ENCODE results near the gene ULK1.

ULK1 gene

GRCh38 chr12:131923260-131923659 lies 28.8 kb downstream of the ULK1 start:
- Histone ChIP-seq H3K79me2 (ENCODE audit: insufficient read depth, low read length) (no peaks in the 10 kb centered on the region), H3K27me3 (ENCODE audit: insufficient read depth, low read length) (peaks cover 5% of the 10 kb centered on the region; the same call in 1 of the 2 replicates), H3K36me3 (ENCODE audit: insufficient read depth, low read length) (no peaks in the 10 kb centered on the region), H3K27ac (ENCODE audit: low read depth, low read length, poor library complexity, severe bottlenecking) (no peak overlapping the region), H3K9me2 (ENCODE audit: low read depth, low read length) (no peaks in the 10 kb centered on the region), H3F3A (ENCODE audit: insufficient read depth, low read length) (no peaks in the 10 kb centered on the region), H2AFZ (ENCODE audit: low read length) (no peak overlapping the region), H3K4me1 (ENCODE audit: insufficient read depth, low read length, severe bottlenecking) (peaks cover 18% of the 10 kb centered on the region), H3K9ac (ENCODE audit: low read length) (no peak overlapping the region), H3K4me3 (ENCODE audit: low read depth, low read length, poor library complexity, severe bottlenecking) (no peak overlapping the region), H3K9me3 (ENCODE audit: low read length) (no peaks in the 10 kb centered on the region), H4K20me1 (ENCODE audit: insufficient read depth, low read length) (no peaks in the 10 kb centered on the region), H3K4me2 (ENCODE audit: low read length) (no peak overlapping the region; the same call in 1 of the 2 replicates)
- no peak for TF ChIP-seq EZH2 (IDR thresholded peaks at IDR 0.05; ENCODE audit: borderline replicate concordance, low read length)
- TF ChIP-seq, protein P1, sequence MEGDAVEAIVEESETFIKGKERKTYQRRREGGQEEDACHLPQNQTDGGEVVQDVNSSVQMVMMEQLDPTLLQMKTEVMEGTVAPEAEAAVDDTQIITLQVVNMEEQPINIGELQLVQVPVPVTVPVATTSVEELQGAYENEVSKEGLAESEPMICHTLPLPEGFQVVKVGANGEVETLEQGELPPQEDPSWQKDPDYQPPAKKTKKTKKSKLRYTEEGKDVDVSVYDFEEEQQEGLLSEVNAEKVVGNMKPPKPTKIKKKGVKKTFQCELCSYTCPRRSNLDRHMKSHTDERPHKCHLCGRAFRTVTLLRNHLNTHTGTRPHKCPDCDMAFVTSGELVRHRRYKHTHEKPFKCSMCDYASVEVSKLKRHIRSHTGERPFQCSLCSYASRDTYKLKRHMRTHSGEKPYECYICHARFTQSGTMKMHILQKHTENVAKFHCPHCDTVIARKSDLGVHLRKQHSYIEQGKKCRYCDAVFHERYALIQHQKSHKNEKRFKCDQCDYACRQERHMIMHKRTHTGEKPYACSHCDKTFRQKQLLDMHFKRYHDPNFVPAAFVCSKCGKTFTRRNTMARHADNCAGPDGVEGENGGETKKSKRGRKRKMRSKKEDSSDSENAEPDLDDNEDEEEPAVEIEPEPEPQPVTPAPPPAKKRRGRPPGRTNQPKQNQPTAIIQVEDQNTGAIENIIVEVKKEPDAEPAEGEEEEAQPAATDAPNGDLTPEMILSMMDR (IDR thresholded peaks at IDR 0.05; ENCODE audit: low read length), result no peak

DNA sequence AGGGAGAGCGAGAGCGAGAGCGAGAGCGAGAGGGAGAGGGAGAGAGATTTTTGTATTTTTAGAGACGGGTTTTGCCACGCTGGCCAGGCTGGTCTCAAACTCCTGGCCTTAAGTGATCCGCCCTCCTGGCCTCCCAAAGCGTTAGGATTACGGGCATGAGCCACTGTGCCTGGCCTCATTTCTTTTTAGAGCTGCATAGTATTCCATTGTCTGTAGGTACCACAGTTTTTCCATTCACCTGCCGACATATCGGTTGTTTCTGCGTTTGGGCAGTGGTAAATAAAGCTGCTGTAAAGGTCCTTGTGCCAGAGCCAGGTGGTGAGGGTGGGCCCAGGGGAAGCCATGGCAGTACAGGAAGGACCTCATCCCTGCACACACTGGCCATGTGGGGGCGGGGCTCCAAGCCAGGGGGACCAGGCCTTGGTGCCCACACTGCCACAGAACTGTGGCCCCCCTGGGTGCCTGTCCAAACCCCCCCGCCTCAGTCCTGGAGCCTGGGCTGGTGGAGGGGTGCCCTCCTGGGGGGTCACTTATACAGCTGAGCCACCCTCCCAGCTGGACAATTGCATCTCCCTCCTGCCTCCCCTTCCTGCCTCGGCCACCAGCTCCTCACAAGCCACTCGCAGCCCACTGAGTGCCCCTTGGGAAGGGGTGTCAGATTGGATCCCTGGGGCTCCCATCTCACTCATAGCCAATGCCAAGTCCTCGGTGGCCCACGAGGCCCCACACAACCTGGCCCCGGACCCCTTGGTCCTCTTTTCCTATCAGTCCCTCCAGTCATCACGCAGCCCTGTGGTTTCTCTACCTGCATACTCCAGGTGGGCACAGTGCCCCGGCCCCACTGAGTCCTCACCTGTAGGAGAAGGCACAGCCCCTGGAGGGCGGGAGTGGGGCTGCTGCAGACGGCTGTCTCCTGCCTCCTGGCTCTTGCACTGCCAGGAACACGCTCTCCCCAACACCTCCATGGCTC lies 33.0 kb downstream of the ULK1 start:
- Histone ChIP-seq H3K27ac (ENCODE audit: low read depth, low read length, poor library complexity, severe bottlenecking) (no peak overlapping the region), H3K9me2 (ENCODE audit: low read depth, low read length) (no peaks in the 10 kb centered on the region), H3F3A (ENCODE audit: insufficient read depth, low read length) (no peaks in the 10 kb centered on the region), H3K9me3 (ENCODE audit: low read length) (no peaks in the 10 kb centered on the region), H3K79me2 (ENCODE audit: insufficient read depth, low read length) (peaks cover 8% of the 10 kb centered on the region; the same call in 1 of the 2 replicates), H2AFZ (ENCODE audit: low read length) (no peak overlapping the region), H4K20me1 (ENCODE audit: insufficient read depth, low read length) (no peaks in the 10 kb centered on the region), H3K4me3 (ENCODE audit: low read depth, low read length, poor library complexity, severe bottlenecking) (no peak overlapping the region), H3K4me2 (ENCODE audit: low read length) (no peak overlapping the region), H3K36me3 (ENCODE audit: insufficient read depth, low read length) (peaks cover 15% of the 10 kb centered on the region), H3K4me1 (ENCODE audit: insufficient read depth, low read length, severe bottlenecking) (peaks cover 30% of the 10 kb centered on the region), H3K9ac (ENCODE audit: low read length) (no peak overlapping the region), H3K27me3 (ENCODE audit: insufficient read depth, low read length) (peaks cover 5% of the 10 kb centered on the region; the same call in 1 of the 2 replicates)
- TF ChIP-seq, protein P1 (IDR thresholded peaks at IDR 0.05; ENCODE audit: low read length), result no peak
- TF ChIP-seq EZH2 (IDR thresholded peaks at IDR 0.05; ENCODE audit: borderline replicate concordance, low read length), result no peak

GRCh38 chr12:131928080-131928710 lies 33.8 kb downstream of the ULK1 start:
- Histone ChIP-seq H3K79me2 (ENCODE audit: insufficient read depth, low read length) (peaks cover 8% of the 10 kb centered on the region; the same call in 1 of the 2 replicates), H3F3A (ENCODE audit: insufficient read depth, low read length) (no peaks in the 10 kb centered on the region), H3K9me2 (ENCODE audit: low read depth, low read length) (no peaks in the 10 kb centered on the region), H3K27ac (ENCODE audit: low read depth, low read length, poor library complexity, severe bottlenecking) (no peak overlapping the region), H3K4me1 (ENCODE audit: insufficient read depth, low read length, severe bottlenecking) (peaks cover 26% of the 10 kb centered on the region), H3K4me3 (ENCODE audit: low read depth, low read length, poor library complexity, severe bottlenecking) (peak overlapping the region; percentile 57), H3K4me2 (ENCODE audit: low read length) (peak overlapping the region; percentile 57), H3K36me3 (ENCODE audit: insufficient read depth, low read length) (peaks cover 23% of the 10 kb centered on the region), H4K20me1 (ENCODE audit: insufficient read depth, low read length) (no peaks in the 10 kb centered on the region), H3K9ac (ENCODE audit: low read length) (peak overlapping the region; percentile 52), H3K27me3 (ENCODE audit: insufficient read depth, low read length) (no peaks in the 10 kb centered on the region; the same call in 1 of the 2 replicates), H2AFZ (ENCODE audit: low read length) (no peak overlapping the region), H3K9me3 (ENCODE audit: low read length) (no peaks in the 10 kb centered on the region)
- TF ChIP-seq EZH2 (IDR thresholded peaks at IDR 0.05; ENCODE audit: borderline replicate concordance, low read length), result no peak
- TF ChIP-seq, protein P1 (IDR thresholded peaks at IDR 0.05; ENCODE audit: low read length), result no peak
